Measurements from ENCODE around the gene SETD3.

Gene SETD3

GRCh38 chr14:99383472-99384449 lies 96.9 kb downstream of the SETD3 start:
- TF ChIP-seq CTCF (IDR thresholded peaks at IDR 0.05; ENCODE audit: control extremely low read depth, extremely low read depth, low read depth, missing control alignments): no peak
- no peak for DNase-seq (ENCODE audit: extremely low spot score)
- ChIA-PET POLR2A (no interaction called here), CTCF (interaction anchor here (0.7 to 4.6 kb wide), 4 partner anchors 10 to 63 kb away, joined by 3 to 25 read pairs (median 4); no protein-coding TSS in a partner anchor)

GRCh38 chr14:99382781-99383471 lies 97.7 kb downstream of the SETD3 start:
- TF ChIP-seq CTCF (IDR thresholded peaks at IDR 0.05; ENCODE audit: control extremely low read depth, extremely low read depth, low read depth, missing control alignments): no peak
- DNase-seq (ENCODE audit: extremely low spot score): no peak
- ChIA-PET POLR2A (no interaction called here), CTCF (interaction anchor here (1.2 to 4.6 kb wide), 3 partner anchors 10 to 63 kb away, joined by 3 to 25 read pairs (median 3); no protein-coding TSS in a partner anchor)

GRCh38 chr14:99382071-99382470 lies 98.6 kb downstream of the SETD3 start:
- no peak for TF ChIP-seq CTCF (IDR thresholded peaks at IDR 0.05; ENCODE audit: control extremely low read depth, extremely low read depth, low read depth, missing control alignments)
- CTCF ChIA-PET: interaction anchor here (1.2 to 4.6 kb wide), 3 partner anchors 11 to 62 kb away, joined by 3 to 25 read pairs (median 3); no protein-coding TSS in a partner anchor
- POLR2A ChIA-PET: no interaction called here
- no peak for DNase-seq (ENCODE audit: extremely low spot score)

- TF ChIP-seq CTCF (IDR thresholded peaks at IDR 0.05; ENCODE audit: control extremely low read depth, extremely low read depth, low read depth, missing control alignments): no peak
- no peak for DNase-seq (ENCODE audit: extremely low spot score)
- POLR2A ChIA-PET: no interaction called here
- CTCF ChIA-PET: interaction anchor here (1.2 to 4.6 kb wide), 3 partner anchors 12 to 62 kb away, joined by 3 to 25 read pairs (median 3); no protein-coding TSS in a partner anchor
Observed at GRCh38 chr14:99381688-99382060, 99.0 kb downstream of the SETD3 start.

- no peak for TF ChIP-seq CTCF (IDR thresholded peaks at IDR 0.05; ENCODE audit: control extremely low read depth, extremely low read depth, low read depth, missing control alignments)
- POLR2A ChIA-PET: no interaction called here
- CTCF ChIA-PET: interaction anchor here (4.4 to 4.6 kb wide), 2 partner anchors 8 to 12 kb away, joined by 22 to 25 read pairs; no protein-coding TSS in a partner anchor
- no peak for DNase-seq (ENCODE audit: extremely low spot score)
Observed at GRCh38 chr14:99380991-99381687, 99.5 kb downstream of the SETD3 start.

GRCh38 chr14:99380402-99380801 lies 100.3 kb downstream of the SETD3 start:
- POLR2A ChIA-PET: no interaction called here
- no peak for TF ChIP-seq CTCF (IDR thresholded peaks at IDR 0.05; ENCODE audit: control extremely low read depth, extremely low read depth, low read depth, missing control alignments)
- DNase-seq (ENCODE audit: extremely low spot score): no peak
- CTCF ChIA-PET: interaction anchor here (1.4 to 4.6 kb wide), 3 partner anchors 9 to 13 kb away, joined by 4 to 25 read pairs (median 22); no protein-coding TSS in a partner anchor

Measured in GM10248 (cell line).